Right lobe of liver (tissue), 4 donors: ENCODE results near the gene RASGRP2.

Experiments used
- POLR2A ChIP-seq: fragments of 450-650 bp; IDR thresholded peaks from one replicate; pipeline ENCODE4 v1.6.1; 2017; ENCODE audit warnings: antibody characterized with exemption, mild to moderate bottlenecking
- TF ChIP-seq, protein P1 (sequence below), 4 donors: fragments of 200-600 bp in 3 of 4; fragments of 450-650 bp in 1 of 4; IDR thresholded peaks; one replicate each; pipeline versions ENCODE4 v1.5.1 to v1.8.0; 2016 to 2022; ENCODE audit warnings: antibody characterized with exemption in 4 of 4, mild to moderate bottlenecking in 2 of 4
- donor health status: DM: no; HTN: no; CAD: no.
- donor health status: DM: no; HTN: no; CAD: no.
- donor health status: DM: no; HTN: yes; CAD: no.

- TF ChIP-seq, protein P1, sequence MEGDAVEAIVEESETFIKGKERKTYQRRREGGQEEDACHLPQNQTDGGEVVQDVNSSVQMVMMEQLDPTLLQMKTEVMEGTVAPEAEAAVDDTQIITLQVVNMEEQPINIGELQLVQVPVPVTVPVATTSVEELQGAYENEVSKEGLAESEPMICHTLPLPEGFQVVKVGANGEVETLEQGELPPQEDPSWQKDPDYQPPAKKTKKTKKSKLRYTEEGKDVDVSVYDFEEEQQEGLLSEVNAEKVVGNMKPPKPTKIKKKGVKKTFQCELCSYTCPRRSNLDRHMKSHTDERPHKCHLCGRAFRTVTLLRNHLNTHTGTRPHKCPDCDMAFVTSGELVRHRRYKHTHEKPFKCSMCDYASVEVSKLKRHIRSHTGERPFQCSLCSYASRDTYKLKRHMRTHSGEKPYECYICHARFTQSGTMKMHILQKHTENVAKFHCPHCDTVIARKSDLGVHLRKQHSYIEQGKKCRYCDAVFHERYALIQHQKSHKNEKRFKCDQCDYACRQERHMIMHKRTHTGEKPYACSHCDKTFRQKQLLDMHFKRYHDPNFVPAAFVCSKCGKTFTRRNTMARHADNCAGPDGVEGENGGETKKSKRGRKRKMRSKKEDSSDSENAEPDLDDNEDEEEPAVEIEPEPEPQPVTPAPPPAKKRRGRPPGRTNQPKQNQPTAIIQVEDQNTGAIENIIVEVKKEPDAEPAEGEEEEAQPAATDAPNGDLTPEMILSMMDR (IDR thresholded peaks at IDR 0.05): no peak
- TF ChIP-seq POLR2A: no peak
Measured at GRCh38 chr11:64750361-64751054, 6.6 kb upstream of the RASGRP2 start.
